CD4-positive, CD25-positive, alpha-beta regulatory T cell (primary cell): ENCODE results near the gene TMEM59. TPM values are rescaled to one million over a fixed set of nuclear protein-coding genes. Genes with fewer than 3 reads are reported as not detected.
"Not testable (repeated sequence)": the region's sequence is repeated elsewhere in the genome, so short reads cannot be mapped to it uniquely, and the experiment has no call there.

Experiments
- ATAC-seq, 2 donors: fragments of 150-1000 bp; cut with Tn5 transposase; one replicate each; pipeline ENCODE4 v1.10.0; 2021; ENCODE audit warnings: low read depth in 2 of 2, moderate number of reproducible peaks in 2 of 2, moderate library complexity in 1 of 2
- DNase-seq, 3 donors: peaks; one replicate each; pipeline versions ENCODE4 v3.0.0 to v3.0.0-alpha.2; 2012 to 2022; ENCODE audit warnings: mixed read lengths in 1 of 3
- H3K27ac ChIP-seq: one replicate; pipeline ENCODE4 v1.7.0; 2013; ENCODE audit warnings: mild to moderate bottlenecking, low read length; ENCODE audit not compliant: insufficient read depth, poor library complexity, severe bottlenecking
- H3K27me3 ChIP-seq: one replicate; pipeline ENCODE4 v1.7.0; 2013; ENCODE audit warnings: low read length; ENCODE audit not compliant: control insufficient read depth, insufficient read depth
- H3K36me3 ChIP-seq: one replicate; pipeline ENCODE4 v1.7.0; 2013; ENCODE audit warnings: mild to moderate bottlenecking, low read length, moderate library complexity; ENCODE audit not compliant: control insufficient read depth, insufficient read depth
- H3K4me1 ChIP-seq: 2 replicates; pipeline ENCODE4 v1.7.0; 2013; ENCODE audit warnings: mild to moderate bottlenecking, low read length; ENCODE audit not compliant: insufficient read depth, control insufficient read depth, poor library complexity, severe bottlenecking
- H3K4me3 ChIP-seq: one replicate; pipeline ENCODE4 v1.7.0; 2013; ENCODE audit warnings: low read depth, mild to moderate bottlenecking, low read length, moderate library complexity
- H3K9me3 ChIP-seq, 2 experiments: 1 replicate in 1 of 2; 2 replicates in 1 of 2; pipeline ENCODE4 v1.7.0; 2013; ENCODE audit warnings: low read length in 2 of 2, mild to moderate bottlenecking in 1 of 2, moderate library complexity in 1 of 2; ENCODE audit not compliant: control insufficient read depth in 2 of 2
- H3K27ac Mint-ChIP-seq, 3 donors: one replicate each; pipeline ENCODE4 v1.8.0; 2020 to 2022; ENCODE audit warnings: mild to moderate bottlenecking in 3 of 3, mixed read lengths in 3 of 3, moderate library complexity in 2 of 3
- H3K27me3 Mint-ChIP-seq: one replicate; pipeline ENCODE4 v1.8.0; 2022; ENCODE audit warnings: mild to moderate bottlenecking, mixed read lengths
- H3K36me3 Mint-ChIP-seq: one replicate; pipeline ENCODE4 v1.8.0; 2020; ENCODE audit warnings: mixed read lengths
- H3K4me1 Mint-ChIP-seq, 4 donors: one replicate each; pipeline ENCODE4 v1.8.0; 2020 to 2022; ENCODE audit warnings: mixed read lengths in 4 of 4, mild to moderate bottlenecking in 1 of 4
- H3K4me3 Mint-ChIP-seq, 4 donors: one replicate each; pipeline ENCODE4 v1.8.0; 2020 to 2022; ENCODE audit warnings: mild to moderate bottlenecking in 4 of 4, mixed read lengths in 4 of 4, moderate library complexity in 3 of 4
- H3K9me3 Mint-ChIP-seq, 7 donors: one replicate each; pipeline ENCODE4 v1.8.0; 2020 to 2022; ENCODE audit warnings: mixed read lengths in 7 of 7, mild to moderate bottlenecking in 3 of 7, moderate library complexity in 2 of 7
- polyA plus RNA-seq, 4 donors: library from polyadenylated mRNA; unstranded; fragments of 300-500 nt; fragmentation: Illumina TruSeq; gene quantifications; one replicate each; pipeline ENCODE4 v1.2.3, GENCODE V29; 2021
- total RNA-seq: library from RNA; stranded (reverse); gene quantifications from one replicate; pipeline ENCODE4 v1.2.3, GENCODE V29; 2022

The TMEM59 gene
- total and polyA plus RNA-seq, 5 donors from 2014 or later = 180 to 863 (median 680) TPM

DNA sequence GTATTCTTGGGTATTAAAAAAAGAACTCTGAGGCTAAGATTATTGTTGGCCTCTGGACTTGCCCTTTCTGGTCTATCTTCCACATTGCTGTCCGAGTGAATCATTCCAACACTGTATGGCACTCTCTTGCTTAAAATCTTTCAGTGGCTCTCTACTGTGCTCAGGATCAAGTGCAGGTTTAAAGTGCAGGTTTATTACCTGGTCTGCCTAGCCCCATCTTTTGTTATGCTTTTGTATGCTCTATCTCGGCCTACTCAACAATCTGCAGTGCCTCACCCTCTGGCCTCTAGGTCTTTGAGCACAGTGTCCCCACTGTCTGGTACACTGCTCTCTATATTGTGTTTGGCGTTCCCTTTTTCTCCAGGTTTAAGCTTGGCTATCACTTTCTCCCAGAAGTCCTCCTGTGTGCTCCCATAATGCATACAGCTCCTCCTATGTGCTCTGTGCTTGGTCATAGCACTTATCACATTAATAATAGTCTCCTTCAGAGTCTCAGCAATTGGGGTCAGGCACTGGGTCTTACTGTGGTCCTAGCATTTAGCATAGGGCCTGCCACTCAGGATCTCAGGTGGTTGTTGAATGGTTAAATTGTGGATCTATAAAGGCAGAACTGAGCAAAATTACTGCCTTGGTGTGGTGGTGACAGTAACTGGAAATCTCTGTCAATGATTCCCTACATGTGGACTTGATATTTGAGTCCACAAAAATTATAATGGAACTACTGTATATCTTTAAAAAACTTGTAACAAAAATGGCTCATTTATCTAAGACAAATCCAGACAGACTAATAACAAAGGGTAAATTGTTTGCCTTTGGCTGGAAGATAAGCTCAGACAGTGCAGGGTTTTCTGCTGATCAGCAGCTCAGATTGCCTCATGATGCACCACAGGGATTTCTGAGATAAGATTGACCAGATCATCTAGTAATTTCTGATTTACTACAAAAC lies 24.4 kb downstream of the TMEM59 start:
- no peak overlapping the region for H3K4me3 Mint-ChIP-seq
- Histone ChIP-seq H3K4me3 (no peak overlapping the region), H3K36me3 (peaks cover 46% of the 10 kb centered on the region), H3K4me1 (no peaks in the 10 kb centered on the region), H3K27me3 (no peaks in the 10 kb centered on the region), H3K27ac (no peak overlapping the region), H3K9me3 (no peaks in the 10 kb centered on the region)
- peak overlapping the region in 1 of 3 donors; percentile 16 for H3K27ac Mint-ChIP-seq
- no peak for ATAC-seq
- DNase-seq = no peak
- no peaks in the 10 kb centered on the region for H3K9me3 Mint-ChIP-seq
- no peaks in the 10 kb centered on the region for H3K27me3 Mint-ChIP-seq
- peaks cover 0 to 2% (median 0%) of the 10 kb centered on the region in 4 donors for H3K4me1 Mint-ChIP-seq
- peaks cover 10% of the 10 kb centered on the region for H3K36me3 Mint-ChIP-seq

DNA sequence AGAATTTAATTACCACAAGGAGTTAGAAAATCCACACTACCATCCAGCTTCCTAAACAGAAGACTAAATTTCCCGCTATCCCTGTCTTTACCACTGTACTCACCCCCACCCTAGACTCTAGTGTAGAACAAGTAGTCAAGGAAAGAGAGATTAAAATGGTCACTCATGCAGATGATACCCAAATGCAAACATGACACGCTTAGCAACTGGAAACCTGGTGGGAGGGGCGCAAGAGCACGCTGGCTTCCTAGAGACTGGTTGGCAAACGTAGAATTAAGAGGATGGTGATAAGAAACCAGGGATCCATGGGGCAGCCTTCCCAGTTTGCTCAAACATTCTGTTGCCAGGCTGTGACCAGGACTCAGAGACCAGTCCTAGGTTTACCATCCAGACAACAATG lies 25.2 kb downstream of the TMEM59 start:
- Histone ChIP-seq H3K27me3 (no peaks in the 10 kb centered on the region), H3K4me3 (no peak overlapping the region), H3K36me3 (peaks cover 39% of the 10 kb centered on the region), H3K27ac (no peak overlapping the region), H3K9me3 (no peaks in the 10 kb centered on the region), H3K4me1 (no peaks in the 10 kb centered on the region)
- Mint-ChIP-seq H3K9me3 (no peaks in the 10 kb centered on the region), H3K27me3 (no peaks in the 10 kb centered on the region), H3K27ac (no peak overlapping the region), H3K4me1 (peaks cover 0 to 2% (median 0%) of the 10 kb centered on the region in 4 donors), H3K36me3 (peaks cover 10% of the 10 kb centered on the region), H3K4me3 (no peak overlapping the region)
- DNase-seq (no peak), ATAC-seq (no peak)

DNA sequence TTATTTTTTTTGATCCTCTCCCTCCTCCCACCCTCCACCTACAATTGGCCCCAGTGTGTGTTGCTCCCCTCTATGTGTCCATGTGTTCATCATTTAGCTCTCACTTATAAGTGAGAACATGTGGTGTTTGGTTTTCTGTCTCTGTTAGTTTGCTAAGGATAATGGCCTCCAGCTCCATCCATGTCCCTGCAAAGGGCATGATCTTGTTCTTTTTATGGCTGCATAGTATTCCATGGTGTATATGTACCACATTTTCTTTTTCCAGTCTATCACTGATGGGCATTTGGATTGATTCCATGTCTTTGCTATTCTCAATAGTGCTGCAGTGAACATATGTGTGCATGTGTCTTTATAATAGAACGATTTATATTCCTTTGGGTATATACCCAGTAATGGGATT lies 28.2 kb downstream of the TMEM59 start:
- ATAC-seq, H3K27ac Mint-ChIP-seq, DNase-seq: not testable (repeated sequence)

DNA sequence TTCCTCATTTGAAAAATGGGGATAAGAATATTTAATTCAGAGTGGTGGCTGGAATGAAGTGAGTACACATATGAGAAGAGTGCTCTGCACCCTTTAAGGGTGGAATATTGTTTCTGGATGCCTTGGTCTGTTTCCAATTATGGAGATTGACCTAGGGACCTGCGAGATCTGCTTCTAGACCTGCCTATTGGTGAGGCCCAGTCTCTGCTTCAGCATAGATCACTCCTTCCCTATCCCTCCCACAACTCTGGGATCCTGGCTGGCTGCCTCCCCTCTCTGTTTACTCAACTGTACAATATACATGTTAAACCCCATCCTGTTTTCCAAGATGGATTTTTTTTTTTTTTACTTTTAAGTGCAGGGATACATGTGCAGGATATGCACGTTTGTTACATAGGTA lies 28.6 kb downstream of the TMEM59 start:
- H3K4me1 Mint-ChIP-seq = no peaks in the 10 kb centered on the region
- no peaks in the 10 kb centered on the region for H3K27me3 Mint-ChIP-seq
- no peak overlapping the region for H3K27ac Mint-ChIP-seq
- ATAC-seq (no peak), DNase-seq (no peak)
- Histone ChIP-seq H3K9me3 (no peaks in the 10 kb centered on the region), H3K36me3 (peaks cover 10% of the 10 kb centered on the region), H3K27ac (no peak overlapping the region), H3K4me1 (no peaks in the 10 kb centered on the region), H3K4me3 (no peak overlapping the region), H3K27me3 (no peaks in the 10 kb centered on the region)
- no peak overlapping the region for H3K4me3 Mint-ChIP-seq
- H3K9me3 Mint-ChIP-seq = peaks cover 0 to 3% (median 0%) of the 10 kb centered on the region in 7 donors
- H3K36me3 Mint-ChIP-seq = no peaks in the 10 kb centered on the region

More for the DNA sequence above, 28.2 kb downstream of the TMEM59 start:
- H3K36me3 Mint-ChIP-seq, H3K9me3 Mint-ChIP-seq, H3K4me1 Mint-ChIP-seq, H3K4me3 ChIP-seq, H3K27me3 Mint-ChIP-seq, H3K27me3 ChIP-seq, H3K4me3 Mint-ChIP-seq, H3K4me1 ChIP-seq, H3K27ac ChIP-seq, H3K9me3 ChIP-seq: not testable (repeated sequence)
- peaks cover 10% of the 10 kb centered on the region for H3K36me3 ChIP-seq

DNA sequence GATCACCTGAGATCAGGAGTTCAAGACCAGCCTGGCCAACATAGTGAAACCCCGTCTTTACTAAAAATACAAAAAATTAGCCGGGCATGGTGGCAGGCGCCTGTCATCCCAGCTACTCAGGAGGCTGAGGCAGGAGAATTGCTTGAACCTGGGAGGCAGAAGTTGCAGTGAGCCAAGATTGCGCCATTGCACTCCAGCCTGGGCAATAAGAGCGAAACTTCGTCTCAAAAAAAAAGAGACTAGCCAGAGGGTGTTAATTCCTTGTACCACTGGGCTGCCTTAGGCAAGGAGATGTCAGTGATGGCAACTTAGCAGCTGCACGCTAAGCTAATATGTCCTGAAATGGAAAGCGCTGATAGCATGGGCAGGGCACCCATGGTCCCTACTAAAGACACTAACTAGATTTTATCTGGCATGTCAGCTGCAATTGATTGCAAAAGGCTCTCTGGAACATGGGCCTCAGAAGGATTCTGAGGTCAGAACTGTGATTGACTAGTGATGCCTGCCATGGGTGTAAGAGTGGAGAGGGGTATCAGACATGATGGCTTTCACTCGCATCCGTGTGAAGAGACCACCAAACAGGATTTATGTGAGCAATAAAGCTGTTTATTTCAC lies 33.3 kb downstream of the TMEM59 start:
- H3K9me3 Mint-ChIP-seq, H3K9me3 ChIP-seq, DNase-seq, H3K36me3 Mint-ChIP-seq, H3K27me3 ChIP-seq, H3K4me1 Mint-ChIP-seq, ATAC-seq, H3K27ac ChIP-seq, H3K4me3 Mint-ChIP-seq, H3K4me1 ChIP-seq, H3K27me3 Mint-ChIP-seq, H3K36me3 ChIP-seq, H3K4me3 ChIP-seq: not testable (repeated sequence)
- H3K27ac Mint-ChIP-seq = peak overlapping the region in 1 of 3 donors; percentile 42

DNA sequence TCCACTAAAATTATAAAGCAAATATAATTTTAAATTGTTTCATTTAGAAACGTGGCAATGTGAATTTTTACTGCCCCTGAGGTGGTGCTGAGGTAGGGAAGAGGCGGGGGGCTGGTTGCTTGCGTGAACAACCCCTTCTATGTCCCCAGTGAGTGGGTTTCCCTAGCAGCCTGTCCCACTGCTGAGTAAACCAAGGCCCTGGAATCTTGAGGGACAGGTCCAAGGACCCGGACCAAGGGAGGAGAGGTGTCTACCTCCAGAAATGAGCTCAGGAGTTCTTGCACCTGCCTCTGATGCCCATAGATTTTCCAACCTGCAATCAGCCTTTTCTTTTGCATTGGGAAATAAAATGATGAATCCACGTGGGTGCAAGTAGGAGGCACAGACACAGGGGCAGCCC lies 34.4 kb downstream of the TMEM59 start:
- no peaks in the 10 kb centered on the region for H3K4me1 Mint-ChIP-seq

DNA sequence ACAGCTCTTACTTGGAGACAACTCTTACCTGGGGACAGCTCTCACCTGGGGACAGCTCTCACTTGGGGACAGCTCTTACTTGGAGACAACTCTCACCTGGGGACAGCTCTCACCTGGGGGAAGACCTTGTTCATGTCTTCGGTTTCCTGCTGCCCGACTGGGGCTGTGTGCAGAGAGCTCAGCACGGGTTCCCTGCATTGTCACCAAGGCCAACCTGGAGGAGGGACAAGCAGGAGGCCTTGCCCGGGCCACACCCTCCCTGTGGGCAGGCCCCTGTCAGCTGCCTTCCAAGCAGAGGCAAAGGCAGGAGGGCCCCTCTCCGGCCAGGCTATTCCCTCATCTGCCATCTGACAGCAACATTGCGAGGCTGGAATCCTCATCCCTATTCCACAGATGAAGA lies 35.0 kb downstream of the TMEM59 start, which contains the start of gene LDLRAD1:
Gene LDLRAD1, minus strand, starts transcription at position 208 of the 400 bp plus-strand sequence. Its CDS starts 74 bp downstream, at position 134.
- Mint-ChIP-seq H3K27ac (peak within 1 kb of the TSS in 1 of 3 donors; percentile 23), H3K9me3 (peaks cover 0 to 3% (median 0%) of the 10 kb centered on the region in 7 donors), H3K36me3 (no peaks in the 10 kb centered on the region), H3K27me3 (peaks cover 4% of the 10 kb centered on the region), H3K4me3 (no peak within 1 kb of the TSS), H3K4me1 (no peaks in the 10 kb centered on the region)
- DNase-seq (no peak), ATAC-seq (no peak)
- Histone ChIP-seq H3K27me3 (no peaks in the 10 kb centered on the region), H3K4me1 (no peaks in the 10 kb centered on the region), H3K27ac (no peak within 1 kb of the TSS), H3K36me3 (no peaks in the 10 kb centered on the region), H3K4me3 (no peak within 1 kb of the TSS), H3K9me3 (no peaks in the 10 kb centered on the region)

More for the DNA sequence above, 34.4 kb downstream of the TMEM59 start:
- ATAC-seq (no peak), DNase-seq (no peak)
- Mint-ChIP-seq H3K9me3 (peaks cover 0 to 3% (median 0%) of the 10 kb centered on the region in 7 donors), H3K27me3 (peaks cover 2% of the 10 kb centered on the region), H3K27ac (no peak overlapping the region), H3K4me3 (no peak overlapping the region), H3K36me3 (no peaks in the 10 kb centered on the region)
- no peaks in the 10 kb centered on the region for H3K36me3 ChIP-seq
- H3K9me3 ChIP-seq = no peaks in the 10 kb centered on the region
- no peaks in the 10 kb centered on the region for H3K4me1 ChIP-seq
- no peaks in the 10 kb centered on the region for H3K27me3 ChIP-seq
- no peak overlapping the region for H3K27ac ChIP-seq
- no peak overlapping the region for H3K4me3 ChIP-seq
